Erythroblast (primary cell): Measurements from ENCODE around the gene SPACA6.

Experiments used
- GATA1 ChIP-seq: IDR thresholded peaks from 2 replicates; pipeline ENCODE4 v1.6.1; 2011; ENCODE audit warnings: low read depth, mild to moderate bottlenecking, control low read depth, low read length, moderate library complexity
- POLR2A ChIP-seq: IDR thresholded peaks from 2 replicates; pipeline ENCODE4 v1.6.1; 2011; ENCODE audit warnings: mild to moderate bottlenecking, low read length

DNA sequence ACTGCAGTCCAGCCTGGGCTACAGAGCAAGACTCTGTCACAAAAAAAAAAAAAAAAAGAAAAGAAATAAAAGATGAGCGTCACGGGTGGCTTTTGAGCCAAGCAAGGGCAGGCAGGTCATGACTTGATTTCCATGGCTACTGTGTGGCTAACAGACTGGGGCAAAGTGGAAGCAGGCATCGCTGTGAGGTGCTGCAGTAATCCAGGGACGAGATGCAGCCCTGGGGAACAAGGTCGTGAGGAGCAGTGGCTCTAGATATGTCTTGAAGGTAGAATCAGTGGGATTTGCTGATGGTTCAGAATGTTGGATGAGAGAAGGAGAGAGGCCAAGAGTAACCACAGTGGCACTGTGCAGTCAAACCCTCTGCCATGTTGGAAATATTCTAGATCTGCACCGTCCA lies 16.4 kb downstream of the SPACA6 start:
- no peak for TF ChIP-seq POLR2A
- no peak for TF ChIP-seq GATA1
